SK-N-DZ (cell line): Measurements from ENCODE around the gene HS6ST2.

Source experiments
- DNase-seq: peaks from one replicate; pipeline ENCODE4 v3.0.0-alpha.2; 2015; ENCODE audit warnings: low spot score

Gene HS6ST2

GRCh38 chrX:132802033-132802432, 156.4 kb downstream of the HS6ST2 start:
- DNase-seq: no peak

- DNase-seq: no peak
Observed at GRCh38 chrX:132795181-132795580, 163.2 kb downstream of the HS6ST2 start.

GRCh38 chrX:132791714-132792113, 166.7 kb downstream of the HS6ST2 start:
- no peak for DNase-seq

- no peak for DNase-seq
Observed at GRCh38 chrX:132790329-132790728, 168.1 kb downstream of the HS6ST2 start.

- DNase-seq: no peak
Observed at GRCh38 chrX:132786217-132786616, 172.2 kb downstream of the HS6ST2 start.

- DNase-seq: no peak
Observed at GRCh38 chrX:132778917-132779316, 179.5 kb downstream of the HS6ST2 start.

GRCh38 chrX:132776486-132777210, 181.8 kb downstream of the HS6ST2 start:
- no peak for DNase-seq

- no peak for DNase-seq
Observed at GRCh38 chrX:132775263-132775823, 183.1 kb downstream of the HS6ST2 start.

DNA sequence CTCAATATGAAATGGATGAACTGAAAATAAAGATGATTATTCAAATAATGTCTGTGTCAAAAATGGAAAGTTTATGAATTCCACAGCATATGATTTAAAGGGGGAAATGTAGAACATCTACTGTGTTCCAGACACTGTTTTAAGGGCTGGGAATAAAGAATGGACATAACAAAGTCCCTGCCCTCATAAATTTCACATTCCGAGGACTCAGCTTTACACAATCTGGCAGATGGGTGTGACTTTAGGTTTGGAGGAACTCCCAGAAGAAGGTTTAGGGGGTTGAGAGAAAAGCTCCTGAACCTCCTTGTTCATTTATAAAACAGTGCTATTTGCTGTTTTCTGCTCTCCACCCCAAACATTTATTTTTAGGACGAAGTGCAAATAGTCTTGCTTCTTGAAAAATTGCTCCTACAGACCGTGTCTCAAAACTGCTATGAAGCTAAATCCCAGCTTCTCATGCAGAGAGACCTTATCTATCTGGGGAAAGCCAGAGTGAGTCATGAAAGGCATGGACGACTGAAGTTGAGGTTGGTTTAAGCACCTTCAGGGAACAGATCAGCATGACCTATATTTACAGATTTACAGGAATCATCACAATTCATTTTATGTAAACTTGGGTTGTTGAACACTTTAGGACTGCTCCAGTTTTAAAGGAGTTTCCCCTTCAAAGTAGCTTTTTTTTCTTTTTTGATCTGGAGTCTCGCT, 184.3 kb downstream of the HS6ST2 start:
- no peak for DNase-seq

GRCh38 chrX:132769609-132770008, 188.8 kb downstream of the HS6ST2 start:
- DNase-seq: no peak

- DNase-seq: no peak
Observed at GRCh38 chrX:132766452-132766851, 192.0 kb downstream of the HS6ST2 start.

- no peak for DNase-seq
Observed at GRCh38 chrX:132763528-132763927, 194.9 kb downstream of the HS6ST2 start.

GRCh38 chrX:132758759-132759158, 199.7 kb downstream of the HS6ST2 start:
- no peak for DNase-seq

- no peak for DNase-seq
Observed at GRCh38 chrX:132757066-132757623, 201.3 kb downstream of the HS6ST2 start.

DNA sequence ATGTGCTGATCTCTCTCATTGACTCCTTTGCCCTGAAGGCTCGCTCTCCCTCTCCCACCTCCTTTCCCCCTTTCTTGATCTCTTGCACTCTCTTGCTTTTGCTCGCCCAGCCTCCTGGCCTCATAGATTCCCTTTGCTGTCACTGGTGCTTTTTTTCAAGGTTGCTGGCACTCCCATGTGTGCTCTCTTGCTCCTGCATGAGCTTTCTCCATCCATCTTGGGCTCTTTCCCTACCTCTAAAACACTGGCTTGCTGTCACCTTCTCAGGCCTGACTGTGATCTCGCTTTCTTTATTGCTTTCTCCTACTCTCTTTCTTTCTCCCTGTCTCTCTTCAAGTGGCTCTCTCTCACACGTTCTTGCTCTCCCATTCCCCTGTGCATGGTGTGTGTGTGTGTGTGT, 202.0 kb downstream of the HS6ST2 start:
- no peak for DNase-seq

- DNase-seq: no peak
Observed at GRCh38 chrX:132751063-132751690, 207.3 kb downstream of the HS6ST2 start.

GRCh38 chrX:132750331-132751062, 207.9 kb downstream of the HS6ST2 start:
- DNase-seq: no peak

GRCh38 chrX:132749406-132749805, 209.0 kb downstream of the HS6ST2 start:
- DNase-seq: no peak

GRCh38 chrX:132748909-132749308, 209.5 kb downstream of the HS6ST2 start:
- no peak for DNase-seq

GRCh38 chrX:132748268-132748667, 210.2 kb downstream of the HS6ST2 start:
- no peak for DNase-seq

DNA sequence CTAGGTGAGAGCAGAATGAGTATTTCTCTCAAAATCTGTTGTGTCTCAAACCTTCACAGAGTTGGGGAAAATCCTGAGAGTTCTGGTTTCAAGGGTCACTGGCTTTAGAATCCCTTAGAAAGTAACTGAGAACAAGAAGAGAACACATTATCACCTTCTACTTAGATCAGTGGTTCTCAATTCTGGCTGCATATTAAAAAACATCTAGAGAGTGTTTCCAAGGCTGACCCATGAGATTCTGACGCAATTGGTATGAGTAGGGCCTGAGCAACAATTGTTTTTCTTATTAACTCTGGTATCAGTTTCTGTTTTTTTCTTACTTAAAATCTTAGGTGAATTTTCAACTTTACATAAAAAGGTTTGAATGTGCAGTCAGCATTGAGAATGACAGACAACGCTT, 212.8 kb downstream of the HS6ST2 start:
- no peak for DNase-seq
